Body of pancreas (tissue), 4 donors: ENCODE results near the gene EFCAB9.

Source experiments
- POLR2A ChIP-seq, 3 donors: fragments of 450-650 bp; IDR thresholded peaks; one replicate each; pipeline ENCODE4 v1.6.1; 2016; ENCODE audit warnings: antibody characterized with exemption in 3 of 3, mild to moderate bottlenecking in 2 of 3
- TF ChIP-seq, protein P1 (sequence below), 7 experiments: fragments of 450-650 bp in 4 of 7; fragments of 200-600 bp in 3 of 7; sonication (generic) in 3 of 7; IDR thresholded peaks; one replicate each; pipeline ENCODE4 v1.5.1; 2016 to 2019; ENCODE audit warnings: antibody characterized with exemption in 7 of 7

DNA sequence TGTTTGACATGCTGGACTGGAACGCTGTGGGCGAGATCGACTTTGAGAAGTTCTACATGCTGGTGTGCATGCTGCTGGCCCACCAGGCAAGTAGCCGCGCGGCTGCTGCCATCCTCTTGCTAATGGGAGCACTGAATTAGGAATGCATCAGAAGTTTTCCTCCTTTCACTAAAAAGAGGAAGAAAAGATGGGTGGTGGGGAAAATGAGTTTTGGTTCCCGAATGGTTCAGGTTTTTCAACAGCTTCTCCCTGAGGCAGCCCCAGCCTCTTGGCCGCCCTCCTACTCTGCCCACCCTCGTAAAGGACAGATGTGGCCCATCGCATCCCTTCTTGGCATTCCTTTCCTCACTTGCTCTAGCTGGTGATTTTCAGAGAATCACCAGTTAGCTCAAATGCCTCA is 5.5 kb downstream of the EFCAB9 start:
- TF ChIP-seq, protein P1, sequence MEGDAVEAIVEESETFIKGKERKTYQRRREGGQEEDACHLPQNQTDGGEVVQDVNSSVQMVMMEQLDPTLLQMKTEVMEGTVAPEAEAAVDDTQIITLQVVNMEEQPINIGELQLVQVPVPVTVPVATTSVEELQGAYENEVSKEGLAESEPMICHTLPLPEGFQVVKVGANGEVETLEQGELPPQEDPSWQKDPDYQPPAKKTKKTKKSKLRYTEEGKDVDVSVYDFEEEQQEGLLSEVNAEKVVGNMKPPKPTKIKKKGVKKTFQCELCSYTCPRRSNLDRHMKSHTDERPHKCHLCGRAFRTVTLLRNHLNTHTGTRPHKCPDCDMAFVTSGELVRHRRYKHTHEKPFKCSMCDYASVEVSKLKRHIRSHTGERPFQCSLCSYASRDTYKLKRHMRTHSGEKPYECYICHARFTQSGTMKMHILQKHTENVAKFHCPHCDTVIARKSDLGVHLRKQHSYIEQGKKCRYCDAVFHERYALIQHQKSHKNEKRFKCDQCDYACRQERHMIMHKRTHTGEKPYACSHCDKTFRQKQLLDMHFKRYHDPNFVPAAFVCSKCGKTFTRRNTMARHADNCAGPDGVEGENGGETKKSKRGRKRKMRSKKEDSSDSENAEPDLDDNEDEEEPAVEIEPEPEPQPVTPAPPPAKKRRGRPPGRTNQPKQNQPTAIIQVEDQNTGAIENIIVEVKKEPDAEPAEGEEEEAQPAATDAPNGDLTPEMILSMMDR (IDR thresholded peaks at IDR 0.05), result no peak
- TF ChIP-seq POLR2A (IDR thresholded peaks at IDR 0.05), result no peak
